GM23338 (cell line): ENCODE data around the gene MLXIPL. TPM values are rescaled to one million over a fixed set of nuclear protein-coding genes. Genes with fewer than 3 reads are reported as not detected.

Experiments
- ATAC-seq: fragments of 200-7000 bp; cut with Tn5 transposase; 3 replicates; pipeline ENCODE4 v1.9.1; 2020
- DNase-seq: peaks from one replicate; pipeline ENCODE4 v3.0.0-alpha.2; 2015; ENCODE audit warnings: low spot score
- H2AFZ ChIP-seq: fragments of 200-600 bp; sonication (generic); 2 replicates; pipeline ENCODE4 v1.8.0; 2016; ENCODE audit warnings: antibody characterized with exemption, mild to moderate bottlenecking, moderate library complexity
- H3F3A ChIP-seq: fragments of 200-600 bp; sonication (generic); replicated peaks from 2 replicates; pipeline ENCODE4 v1.8.0; 2017; ENCODE audit warnings: antibody characterized with exemption, mixed run types, low read depth
- H3K27ac ChIP-seq: fragments of 200-600 bp; sonication (generic); 2 replicates; pipeline ENCODE4 v1.6.1; 2016; ENCODE audit warnings: low read depth
- H3K27me3 ChIP-seq: fragments of 200-600 bp; sonication (generic); 2 replicates; pipeline ENCODE4 v1.8.0; 2016; ENCODE audit warnings: mild to moderate bottlenecking, mixed run types, moderate library complexity; ENCODE audit not compliant: insufficient read depth
- H3K36me3 ChIP-seq: fragments of 200-600 bp; sonication (generic); 2 replicates; pipeline ENCODE4 v1.8.0; 2016; ENCODE audit warnings: mild to moderate bottlenecking; ENCODE audit not compliant: insufficient read depth
- H3K4me1 ChIP-seq: fragments of 200-600 bp; sonication (generic); 2 replicates; pipeline ENCODE4 v1.8.0; 2016; ENCODE audit warnings: mild to moderate bottlenecking, moderate library complexity; ENCODE audit not compliant: insufficient read depth
- H3K4me2 ChIP-seq: fragments of 200-600 bp; sonication (generic); 2 replicates; pipeline ENCODE4 v1.7.1; 2017; ENCODE audit warnings: mixed run types
- H3K4me3 ChIP-seq: fragments of 200-600 bp; sonication (generic); 2 replicates; pipeline ENCODE4 v1.6.1; 2016; ENCODE audit warnings: mixed run types
- H3K79me2 ChIP-seq: fragments of 200-600 bp; sonication (generic); replicated peaks from 2 replicates; pipeline ENCODE4 v1.8.0; 2017; ENCODE audit warnings: mild to moderate bottlenecking; ENCODE audit not compliant: insufficient read depth
- H3K9me2 ChIP-seq: fragments of 200-600 bp; sonication (generic); 2 replicates; pipeline ENCODE4 v1.8.0; 2017; ENCODE audit not compliant: insufficient read depth
- H4K20me1 ChIP-seq: fragments of 200-600 bp; sonication (generic); replicated peaks from 2 replicates; pipeline ENCODE4 v1.8.0; 2017; ENCODE audit warnings: mild to moderate bottlenecking; ENCODE audit not compliant: insufficient read depth
- H3K27ac Mint-ChIP-seq: 2 replicates; pipeline ENCODE4 v1.8.0; 2020; ENCODE audit warnings: inconsistent platforms, mild to moderate bottlenecking, moderate library complexity, mixed read lengths
- H3K27me3 Mint-ChIP-seq: 3 replicates; pipeline ENCODE4 v1.8.0; 2022; ENCODE audit warnings: low read depth, mild to moderate bottlenecking, moderate library complexity, mixed read lengths, inconsistent platforms; ENCODE audit not compliant: insufficient read depth, poor library complexity
- H3K36me3 Mint-ChIP-seq: 3 replicates; pipeline ENCODE4 v1.8.0; 2021; ENCODE audit warnings: low read depth, mild to moderate bottlenecking, inconsistent platforms, moderate library complexity, mixed read lengths
- H3K4me1 Mint-ChIP-seq: 3 replicates; pipeline ENCODE4 v1.8.0; 2020; ENCODE audit warnings: mild to moderate bottlenecking, inconsistent platforms, mixed read lengths
- H3K4me3 Mint-ChIP-seq: 3 replicates; pipeline ENCODE4 v1.8.0; 2021; ENCODE audit warnings: moderate library complexity, mild to moderate bottlenecking, inconsistent platforms, mixed read lengths
- H3K9me3 Mint-ChIP-seq: 3 replicates; pipeline ENCODE4 v1.8.0; 2020; ENCODE audit warnings: moderate library complexity, mild to moderate bottlenecking, inconsistent platforms, mixed read lengths
- ETS1 ChIP-seq: IDR thresholded peaks from 2 replicates; pipeline ENCODE4 v1.6.1; 2016; ENCODE audit warnings: antibody characterized with exemption
- EZH2 ChIP-seq: fragments of 200-600 bp; sonication (generic); IDR thresholded peaks from one replicate; pipeline ENCODE4 v1.8.0; 2017; ENCODE audit warnings: antibody characterized with exemption, mild to moderate bottlenecking, low read depth; ENCODE audit not compliant: unreplicated experiment
- NANOG ChIP-seq: IDR thresholded peaks from 2 replicates; pipeline ENCODE4 v1.6.1; 2016; ENCODE audit warnings: antibody characterized with exemption, borderline replicate concordance
- POLR2AphosphoS5 ChIP-seq: IDR thresholded peaks from 2 replicates; pipeline ENCODE4 v1.6.1; 2016; ENCODE audit warnings: antibody characterized with exemption, low read depth
- STAT1 ChIP-seq: IDR thresholded peaks from one replicate; pipeline ENCODE4 v1.6.1; 2016; ENCODE audit warnings: antibody characterized with exemption; ENCODE audit not compliant: unreplicated experiment
- ZNF114 ChIP-seq: fragments of 250-450 bp; sonication (Bioruptor Pico); IDR thresholded peaks from 2 replicates; pipeline ENCODE4 v1.5.0; 2020; ENCODE audit warnings: mild to moderate bottlenecking, moderate library complexity
- ZNF331 ChIP-seq: fragments of 250-450 bp; sonication (Bioruptor Pico); IDR thresholded peaks from 2 replicates; pipeline ENCODE4 v1.5.0; 2020; ENCODE audit warnings: low read depth, mild to moderate bottlenecking, moderate library complexity
- long read RNA-seq: library from polyadenylated mRNA; unstranded; transcript quantifications from one replicate; pipeline ENCODE4 v2.0.0, GENCODE V29; 2020; ENCODE audit not compliant: unreplicated experiment
- polyA plus RNA-seq: library from polyadenylated mRNA; unstranded; fragments of >200 nt; fragmentation: Nextera tagmentation; extraction: Ambion mirVana; gene quantifications from 2 replicates; pipeline ENCODE4 v1.2.1, GENCODE V29; 2016
- total RNA-seq: library from RNA; depleted of rRNA; stranded (reverse); fragments of >200 nt; shearing (Covaris generic); gene quantifications from 2 replicates; pipeline ENCODE4 v1.2.3, GENCODE V29; 2014; rRNA removed

MLXIPL gene
- 8.6 and 25.7 TPM in 2 replicates for total RNA-seq
- 13.1 and 13.7 TPM in 2 replicates for polyA plus RNA-seq
- long read RNA-seq, result 0 reads

- H3K4me2 ChIP-seq, result peak within 1 kb of the TSS; percentile 97
- H3K27me3 Mint-ChIP-seq, result peaks cover 27% of the 10 kb centered on the region
- no peaks in the 10 kb centered on the region; the same call in 2 of the 3 replicates for H3K9me3 Mint-ChIP-seq
- no peaks in the 10 kb centered on the region for H3K79me2 ChIP-seq
- no peaks in the 10 kb centered on the region for H3K36me3 ChIP-seq
- no peaks in the 10 kb centered on the region for H4K20me1 ChIP-seq
- no peaks in the 10 kb centered on the region for H3K9me2 ChIP-seq
- no peak within 1 kb of the TSS for H3K27ac ChIP-seq
- peak within 1 kb of the TSS; percentile 83 for H3K4me3 ChIP-seq
- no peaks in the 10 kb centered on the region; the same call in 2 of the 3 replicates for H3K36me3 Mint-ChIP-seq
- TF ChIP-seq POLR2AphosphoS5, result peak; percentile 88
- no peak for TF ChIP-seq ZNF331 (CRISPR knock-in tag)
- no peak for TF ChIP-seq ZNF114
- no peak for TF ChIP-seq STAT1
- H3K27me3 ChIP-seq, result peaks cover 13% of the 10 kb centered on the region
- H3K4me1 Mint-ChIP-seq, result peaks cover 3% of the 10 kb centered on the region; the same call in 2 of the 3 replicates
- peak; percentile 73 for ATAC-seq
- peak; percentile 98 for DNase-seq
- H3F3A ChIP-seq, result no peaks in the 10 kb centered on the region
- H3K4me3 Mint-ChIP-seq, result peak within 1 kb of the TSS; percentile 86
- H3K4me1 ChIP-seq, result 0 out of 2 replicates have a peak, but pooled peaks cover 8% of the 10 kb centered on the region
- H3K27ac Mint-ChIP-seq, result no peak within 1 kb of the TSS
- H2AFZ ChIP-seq, result peak within 1 kb of the TSS; percentile 84
These were observed at the start of gene MLXIPL for GRCh38 chr7:73623798-73624668. TSS of gene MLXIPL (minus strand) at chr7:73624522. CDS start at chr7:73624492, 30 bp downstream.

GRCh38 chr7:73671857-73672445, 47.6 kb upstream of the MLXIPL start:
- Mint-ChIP-seq H3K9me3 (no peaks in the 10 kb centered on the region), H3K4me3 (no peak overlapping the region), H3K27ac (no peak overlapping the region), H3K36me3 (peaks cover 3% of the 10 kb centered on the region; the same call in 1 of the 3 replicates), H3K4me1 (peaks cover 17% of the 10 kb centered on the region; the same call in 2 of the 3 replicates), H3K27me3 (peaks cover 16% of the 10 kb centered on the region)
- peaks cover 19% of the 10 kb centered on the region; the same call in 1 of the 2 replicates for H3K4me1 ChIP-seq
- H3F3A ChIP-seq, result 0 out of 2 replicates have a peak, but pooled peaks cover 2% of the 10 kb centered on the region
- peaks cover 9% of the 10 kb centered on the region for H3K27me3 ChIP-seq
- TF ChIP-seq NANOG, result no peak
- no peak for TF ChIP-seq ETS1
- no peak for TF ChIP-seq EZH2
- no peaks in the 10 kb centered on the region for H3K36me3 ChIP-seq
- DNase-seq, result no peak
- no peak overlapping the region for H2AFZ ChIP-seq
- no peaks in the 10 kb centered on the region for H3K79me2 ChIP-seq
- no peak overlapping the region for H3K4me3 ChIP-seq
- H4K20me1 ChIP-seq, result no peaks in the 10 kb centered on the region; the same call in 1 of the 2 replicates
- H3K4me2 ChIP-seq, result no peak overlapping the region
- no peaks in the 10 kb centered on the region for H3K9me2 ChIP-seq
- no peak overlapping the region for H3K27ac ChIP-seq
- no peak for ATAC-seq
